Natural killer cell (primary cell): Measurements from ENCODE around the gene CDC42BPG. TPM values are rescaled to one million over a fixed set of nuclear protein-coding genes. Genes with fewer than 3 reads are reported as not detected.

ENCODE experiments used
- ATAC-seq, 3 donors: fragments of 150-1000 bp in 2 of 3; fragments of 200-7000 bp in 1 of 3; cut with Tn5 transposase; 1 replicate in 1 of 3; 2 replicates in 2 of 3; pipeline ENCODE4 v1.10.0; 2021; ENCODE audit warnings: mild to moderate bottlenecking in 2 of 3, moderate library complexity in 2 of 3
- DNase-seq, 2 donors: peaks; one replicate each; pipeline versions ENCODE4 v3.0.0 to v3.0.0-alpha.2; 2013 to 2021; ENCODE audit warnings: mixed read lengths in 1 of 2
- H3K27ac ChIP-seq: one replicate; pipeline ENCODE4 v1.5.1; 2013; ENCODE audit warnings: mild to moderate bottlenecking, low read length
- H3K27me3 ChIP-seq: one replicate; pipeline ENCODE4 v1.6.1; 2013; ENCODE audit warnings: low read length; ENCODE audit not compliant: control insufficient read depth, insufficient read depth
- H3K36me3 ChIP-seq: one replicate; pipeline ENCODE4 v1.6.1; 2013; ENCODE audit warnings: low read length; ENCODE audit not compliant: control insufficient read depth, insufficient read depth
- H3K4me1 ChIP-seq: one replicate; pipeline ENCODE4 v1.6.1; 2013; ENCODE audit warnings: low read length; ENCODE audit not compliant: control insufficient read depth, insufficient read depth
- H3K4me3 ChIP-seq: one replicate; pipeline ENCODE4 v1.5.1; 2013; ENCODE audit warnings: low read length
- H3K9me3 ChIP-seq: one replicate; pipeline ENCODE4 v1.6.1; 2013; ENCODE audit warnings: low read length; ENCODE audit not compliant: control insufficient read depth, insufficient read depth
- H3K27ac Mint-ChIP-seq, 2 donors: one replicate each; pipeline ENCODE4 v1.8.0; 2022; ENCODE audit warnings: mild to moderate bottlenecking in 2 of 2, mixed read lengths in 2 of 2, moderate library complexity in 1 of 2
- H3K27me3 Mint-ChIP-seq, 2 donors: one replicate each; pipeline ENCODE4 v1.8.0; 2022; ENCODE audit warnings: low read depth in 2 of 2, mixed read lengths in 2 of 2
- H3K36me3 Mint-ChIP-seq: one replicate; pipeline ENCODE4 v1.8.0; 2022; ENCODE audit warnings: mixed read lengths
- H3K4me1 Mint-ChIP-seq, 2 donors: one replicate each; pipeline ENCODE4 v1.8.0; 2022; ENCODE audit warnings: mixed read lengths in 2 of 2
- H3K4me3 Mint-ChIP-seq: one replicate; pipeline ENCODE4 v1.8.0; 2022; ENCODE audit warnings: mild to moderate bottlenecking, moderate library complexity, mixed read lengths
- H3K9me3 Mint-ChIP-seq, 2 donors: one replicate each; pipeline ENCODE4 v1.8.0; 2022; ENCODE audit warnings: mixed read lengths in 2 of 2
- CTCF ChIP-seq: fragments of 200-600 bp; IDR thresholded peaks from one replicate; pipeline ENCODE4 v1.8.0; 2022; ENCODE audit warnings: antibody characterized with exemption
- WGBS: methylation state at CpG from one replicate; pipeline ENCODE4 v1.1.7; 2013; ENCODE audit warnings: missing lambda C conversion rate; ENCODE audit not compliant: insufficient coverage; 5-methylcytosine and 5-hydroxymethylcytosine counted together
- intact Hi-C: fragments of 100-400 bp; cut with micrococcal nuclease; formaldehyde crosslinking; loops from one replicate; pipeline ENCODE4 v1.14.2; 2022
- total RNA-seq, 4 donors: library from RNA; stranded (reverse); fragments of 120-200 nt in 1 of 4; gene quantifications; one replicate each; pipeline versions ENCODE4 v1.2.3 to v1.2.4, GENCODE V29; 2013 to 2022

Gene CDC42BPG
- total RNA-seq, 3 donors from 2014 or later (not counting 1 experiment from before 2014, with no cell fraction given), result 8.2 to 12.7 (median 10.7) TPM

DNA sequence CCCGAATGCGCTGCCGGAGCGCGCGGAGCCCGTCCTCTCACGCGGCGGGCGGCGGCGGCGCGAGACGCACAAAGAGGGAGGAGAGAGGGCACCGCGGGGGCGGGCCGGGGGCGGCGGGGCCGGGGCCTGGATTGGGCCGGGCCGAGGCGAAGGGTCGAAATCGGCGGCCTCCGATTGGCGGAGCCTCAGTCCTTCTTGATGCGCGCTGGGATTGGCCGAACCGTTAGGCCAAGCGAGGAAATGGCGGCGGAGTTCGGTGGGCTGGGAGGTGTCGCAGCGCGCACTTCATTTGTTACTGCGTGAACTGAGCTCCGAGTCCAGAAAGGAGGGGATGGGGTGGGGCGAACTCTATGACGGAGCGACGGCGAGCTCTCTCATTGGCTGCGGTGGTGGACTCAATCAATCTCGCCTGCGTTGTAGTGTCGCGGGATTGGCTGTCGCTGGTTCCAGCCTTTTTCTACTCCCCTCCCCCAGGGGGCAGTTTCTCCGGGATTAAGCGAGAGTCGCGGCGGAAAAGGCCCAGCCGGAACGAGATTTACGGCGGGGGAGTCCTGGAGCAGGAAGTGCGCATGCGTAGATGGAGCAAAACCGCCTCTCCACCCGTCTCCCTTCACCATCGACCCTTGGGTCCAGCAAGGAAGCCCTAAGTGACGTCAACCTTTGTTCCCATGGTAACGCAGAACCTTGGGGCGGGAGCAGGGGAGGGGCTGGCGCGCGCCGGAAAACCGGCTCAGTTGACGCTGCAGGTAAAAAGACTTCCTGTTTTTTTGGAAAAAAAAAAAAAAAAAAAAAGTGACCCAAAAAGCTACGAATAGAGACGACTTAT lies 65.8 kb downstream of the CDC42BPG start, which contains the start of gene SF1:
TSS of gene SF1 (minus strand) at position 70 of the 826 bp plus-strand sequence. CDS start 150 bp downstream, outside the sequence.
- Mint-ChIP-seq H3K27me3 (no peaks in the 10 kb centered on the region), H3K36me3 (peaks cover 27% of the 10 kb centered on the region), H3K27ac (peak within 1 kb of the TSS; percentile 97 to 100), H3K9me3 (no peaks in the 10 kb centered on the region), H3K4me1 (peaks cover 44 to 46% of the 10 kb centered on the region in 2 donors), H3K4me3 (peak within 1 kb of the TSS; percentile 95)
- Histone ChIP-seq H3K27ac (peak within 1 kb of the TSS; percentile 98), H3K4me1 (peaks cover 28% of the 10 kb centered on the region), H3K4me3 (peak within 1 kb of the TSS; percentile 64), H3K36me3 (peaks cover 35% of the 10 kb centered on the region), H3K9me3 (no peaks in the 10 kb centered on the region), H3K27me3 (no peaks in the 10 kb centered on the region)
- peak; percentile 97 to 100 for DNase-seq
- TF ChIP-seq CTCF, result no peak
- intact Hi-C loops, result loop anchor here (1.0 to 10.0 kb wide), 4 partner anchors 14 to 336 kb away; partner anchors contain the start of genes EHD1, TM7SF2 and ZNHIT2
- WGBS, result under 1% methylated on average over 78 of the region's 80 CpGs
- ATAC-seq, result peak; percentile 79 to 92 (median 81)

- ATAC-seq (peak; percentile 0 to 3 (median 3)), DNase-seq (no peak)
- Histone ChIP-seq H3K27ac (peak overlapping the region; percentile 98), H3K9me3 (no peaks in the 10 kb centered on the region), H3K36me3 (peaks cover 41% of the 10 kb centered on the region), H3K4me1 (peaks cover 28% of the 10 kb centered on the region), H3K27me3 (no peaks in the 10 kb centered on the region), H3K4me3 (peak overlapping the region; percentile 59)
- Mint-ChIP-seq H3K27me3 (no peaks in the 10 kb centered on the region), H3K4me1 (peaks cover 49 to 52% of the 10 kb centered on the region in 2 donors), H3K9me3 (no peaks in the 10 kb centered on the region), H3K36me3 (peaks cover 32% of the 10 kb centered on the region), H3K27ac (peak overlapping the region; percentile 97 to 100), H3K4me3 (peak overlapping the region; percentile 95)
- WGBS, result under 1% methylated on average over 28 of the region's 28 CpGs
- intact Hi-C loops, result loop anchor here (1.0 to 10.0 kb wide), 4 partner anchors 13 to 337 kb away; partner anchors contain the start of genes EHD1, TM7SF2 and ZNHIT2
- no peak for TF ChIP-seq CTCF
Observed at GRCh38 chr11:64778223-64778472, 66.3 kb downstream of the CDC42BPG start.

DNA sequence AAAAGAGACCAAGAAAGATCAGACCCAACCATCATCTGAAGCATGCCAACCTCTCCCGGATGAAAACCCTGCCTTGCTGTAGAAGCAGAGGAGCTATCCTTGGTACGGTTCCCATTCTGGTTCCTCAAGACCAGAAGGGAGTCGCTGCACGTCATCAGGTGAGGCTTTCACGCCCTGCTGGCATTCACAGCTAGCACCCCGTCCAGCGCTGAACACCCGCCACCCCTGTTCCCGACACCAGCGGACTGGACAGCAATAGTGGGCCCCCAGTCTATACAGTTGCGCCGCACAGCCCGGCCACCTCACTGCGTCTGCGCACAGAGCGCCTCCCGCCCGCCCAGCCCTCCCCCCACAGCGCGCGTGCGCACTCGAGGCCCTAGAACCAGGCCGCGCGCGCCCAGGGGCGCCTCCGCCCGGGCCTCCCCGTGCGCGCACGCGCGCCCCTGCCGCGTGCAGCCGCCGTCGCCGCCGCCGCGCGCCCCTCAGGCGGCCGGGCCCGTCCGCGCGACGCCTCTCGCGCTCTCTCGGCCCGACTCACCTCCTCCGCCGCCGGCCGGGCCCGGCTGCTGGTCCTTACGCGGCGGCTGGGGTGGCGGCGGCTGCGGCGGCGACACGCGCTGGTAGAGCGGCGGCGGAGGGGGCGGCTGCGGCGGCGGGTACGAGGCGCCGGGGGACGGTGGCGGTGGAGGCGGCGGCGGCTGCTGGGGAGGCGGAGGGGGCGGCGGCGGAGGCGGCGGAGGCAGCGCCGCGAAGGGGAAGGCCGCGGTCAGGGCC lies 66.8 kb downstream of the CDC42BPG start:
- H3K27me3 ChIP-seq, result no peaks in the 10 kb centered on the region
- Mint-ChIP-seq H3K36me3 (peaks cover 33% of the 10 kb centered on the region), H3K4me3 (peak overlapping the region; percentile 94), H3K27me3 (no peaks in the 10 kb centered on the region), H3K9me3 (no peaks in the 10 kb centered on the region), H3K4me1 (peaks cover 54 to 55% of the 10 kb centered on the region in 2 donors), H3K27ac (peak overlapping the region; percentile 97 to 100)
- intact Hi-C loops, result loop anchor here (1.0 to 10.0 kb wide), 4 partner anchors 13 to 337 kb away; partner anchors contain the start of genes EHD1, TM7SF2 and ZNHIT2
- peak; percentile 82 to 95 for DNase-seq
- no peaks in the 10 kb centered on the region for H3K9me3 ChIP-seq
- H3K27ac ChIP-seq, result peak overlapping the region; percentile 71
- WGBS, result under 1% methylated on average over 98 of the region's 98 CpGs
- H3K4me1 ChIP-seq, result peaks cover 32% of the 10 kb centered on the region
- peaks cover 46% of the 10 kb centered on the region for H3K36me3 ChIP-seq
- peak overlapping the region; percentile 64 for H3K4me3 ChIP-seq
- peak; percentile 10 to 27 (median 11) for ATAC-seq
- TF ChIP-seq CTCF, result no peak
